PFSK-1 (cell line): ENCODE results near the gene FTH1.

Source experiments
- POLR2AphosphoS5 ChIP-seq: IDR thresholded peaks from 2 replicates; pipeline ENCODE4 v1.6.1; 2012; ENCODE audit warnings: low read depth, mild to moderate bottlenecking, control low read depth, low read length, moderate library complexity
- REST ChIP-seq, 2 experiments: IDR thresholded peaks; 2 replicates each; pipeline versions ENCODE4 v1.6.1 to v1.8.0; 2011 to 2012; ENCODE audit warnings: low read depth in 2 of 2, low read length in 2 of 2, control low read depth in 1 of 2, inconsistent platforms in 1 of 2, mild to moderate bottlenecking in 1 of 2, moderate library complexity in 1 of 2; ENCODE audit not compliant: insufficient read depth in 1 of 2
- SIN3A ChIP-seq: IDR thresholded peaks from 2 replicates; pipeline ENCODE4 v1.6.1; 2012; ENCODE audit warnings: mild to moderate bottlenecking, low read length, moderate library complexity, borderline replicate concordance; ENCODE audit not compliant: insufficient read depth
- TAF1 ChIP-seq: IDR thresholded peaks from 2 replicates; pipeline ENCODE4 v1.6.1; 2012; ENCODE audit warnings: low read length, control low read depth, borderline replicate concordance; ENCODE audit not compliant: insufficient read depth

GRCh38 chr11:61926235-61926634 is 41.2 kb downstream of the FTH1 start:
- TF ChIP-seq TAF1 (no peak), SIN3A (no peak), REST (IDR thresholded peaks at IDR 0.05; ENCODE audit: insufficient read depth in 1 of 2, low read depth in 2 of 2, low read length in 2 of 2) (no peak), POLR2AphosphoS5 (no peak)
